ENCODE measurements around the gene UBE2R2. TPM values are rescaled to one million over a fixed set of nuclear protein-coding genes. Genes with fewer than 3 reads are reported as not detected.
A peak's percentile ranks its signal among the peaks of the same experiment; 100 is the strongest.
"Not testable (repeated sequence)": the region's sequence is repeated elsewhere in the genome, so short reads cannot be mapped to it uniquely, and the experiment has no call there.

The UBE2R2 gene
- total RNA-seq, 6 donors from 2014 or later: 24.6 to 33.6 (median 28.8) TPM

GRCh38 chr9:33820231-33820745 is 3.3 kb downstream of the UBE2R2 start:
- no peak overlapping the region for H3K4me3 ChIP-seq
- H3K9me3 ChIP-seq: no peaks in the 10 kb centered on the region
- WGBS, 2 donors: 53 to 58% methylated on average over 4 of the region's 4 CpGs
- ATAC-seq (ENCODE audit: low FRiP score in 2 of 2) (no peak), DNase-seq (no peak)
- H3K36me3 ChIP-seq: no peaks in the 10 kb centered on the region
- TF ChIP-seq CTCF (IDR thresholded peaks at IDR 0.05) (no peak), POLR2AphosphoS5 (IDR thresholded peaks at IDR 0.05) (no peak), EP300 (IDR thresholded peaks at IDR 0.05) (no peak), POLR2A (IDR thresholded peaks at IDR 0.05) (no peak)
- peaks cover 30 to 41% (median 37%) of the 10 kb centered on the region in 4 donors for H3K4me1 ChIP-seq
- no peaks in the 10 kb centered on the region for H3K27me3 ChIP-seq
- H3K27ac ChIP-seq: peak overlapping the region in 1 of 4 donors; percentile 100

- no peak overlapping the region for H3K27ac ChIP-seq
- no peaks in the 10 kb centered on the region for H3K27me3 ChIP-seq
- no peak for ATAC-seq (ENCODE audit: low FRiP score in 2 of 2)
- WGBS, 2 donors: 85 to 92% methylated on average over 3 of the region's 3 CpGs
- peaks cover 16 to 25% (median 23%) of the 10 kb centered on the region in 4 donors for H3K4me1 ChIP-seq
- no peaks in the 10 kb centered on the region for H3K9me3 ChIP-seq
- no peak for DNase-seq
- H3K4me3 ChIP-seq: no peak overlapping the region
- TF ChIP-seq EP300 (IDR thresholded peaks at IDR 0.05) (no peak), CTCF (IDR thresholded peaks at IDR 0.05) (no peak), POLR2A (IDR thresholded peaks at IDR 0.05) (no peak), POLR2AphosphoS5 (IDR thresholded peaks at IDR 0.05) (no peak)
- H3K36me3 ChIP-seq: no peaks in the 10 kb centered on the region
Observed at GRCh38 chr9:33823801-33824200, 6.8 kb downstream of the UBE2R2 start.

GRCh38 chr9:33827285-33827684 is 10.3 kb downstream of the UBE2R2 start:
- H3K27me3 ChIP-seq; ATAC-seq (ENCODE audit: low FRiP score in 2 of 2); H3K9me3 ChIP-seq; H3K4me3 ChIP-seq; DNase-seq; H3K27ac ChIP-seq; H3K4me1 ChIP-seq; H3K36me3 ChIP-seq: not testable (repeated sequence)
- 98 to 99% methylated on average over 11 of the region's 11 CpGs for WGBS, 2 donors

- H3K4me3 ChIP-seq; DNase-seq; H3K27ac ChIP-seq; H3K27me3 ChIP-seq; H3K36me3 ChIP-seq; H3K9me3 ChIP-seq; H3K4me1 ChIP-seq; ATAC-seq (ENCODE audit: low FRiP score in 2 of 2): not testable (repeated sequence)
- WGBS, 2 donors: 79 to 86% methylated on average over 17 of the region's 17 CpGs
Observed at GRCh38 chr9:33829641-33830230, 12.8 kb downstream of the UBE2R2 start.

- TF ChIP-seq POLR2AphosphoS5 (IDR thresholded peaks at IDR 0.05) (no peak), POLR2A (IDR thresholded peaks at IDR 0.05) (no peak), CTCF (IDR thresholded peaks at IDR 0.05) (no peak), EP300 (IDR thresholded peaks at IDR 0.05) (no peak)
Observed at GRCh38 chr9:33835625-33836260, 18.8 kb downstream of the UBE2R2 start.

More at GRCh38 chr9:33835625-33836260, 18.8 kb downstream of the UBE2R2 start:
- Histone ChIP-seq H3K27me3 (no peaks in the 10 kb centered on the region), H3K4me3 (no peak overlapping the region), H3K9me3 (no peaks in the 10 kb centered on the region), H3K4me1 (peaks cover 27 to 34% (median 31%) of the 10 kb centered on the region in 4 donors), H3K36me3 (no peaks in the 10 kb centered on the region), H3K27ac (peak overlapping the region; percentile 55 to 74 (median 67))
- DNase-seq: no peak
- no peak for ATAC-seq (ENCODE audit: low FRiP score in 2 of 2)
- WGBS, 2 donors: 83 to 86% methylated on average over 11 of the region's 11 CpGs

Measured in upper lobe of left lung (tissue), 6 donors.